ENCODE results near the gene PAMR1. TPM values are rescaled to one million over a fixed set of nuclear protein-coding genes. Genes with fewer than 3 reads are reported as not detected.

Gene PAMR1
- total and polyA plus RNA-seq, 2 donors (not counting 1 experiment from before 2014, with no cell fraction given): 120 to 159 TPM

DNA sequence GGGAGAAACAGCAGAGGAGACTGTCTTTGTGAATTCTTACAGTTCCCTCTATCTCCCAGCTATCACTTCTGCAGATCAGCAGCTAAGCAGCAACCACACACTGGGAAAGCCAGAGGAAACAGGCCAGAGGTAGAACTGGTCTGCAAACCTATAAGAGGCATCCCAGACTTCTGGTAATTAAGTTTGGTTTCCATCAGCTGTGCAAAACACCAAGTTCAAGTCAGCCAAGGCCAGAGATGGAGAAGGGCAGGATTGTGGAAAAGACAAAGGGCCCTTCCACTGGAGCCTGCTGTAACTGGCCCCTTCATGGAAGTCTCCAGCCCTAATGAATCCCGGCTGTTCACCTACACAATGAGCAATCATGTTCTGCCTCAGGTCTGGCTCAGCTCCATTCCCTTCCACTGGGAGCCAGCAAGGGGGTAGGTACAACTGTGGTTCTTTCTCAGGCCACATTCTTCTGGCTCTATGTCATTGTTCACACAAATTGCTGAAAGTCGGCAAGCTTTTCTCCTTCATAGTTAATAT lies 4.6 kb upstream of the PAMR1 start:
- Histone ChIP-seq H3K9me3 (ENCODE audit: control insufficient read depth, insufficient read depth, low read depth, low read length) (no peaks in the 10 kb centered on the region), H3K4me3 (replicated peaks in 1 of 4; ENCODE audit: control extremely low read depth in 1 of 4, insufficient read depth in 1 of 4, low read depth in 3 of 4, low read length in 4 of 4) (no peak overlapping the region), H2AFZ (ENCODE audit: low read length) (no peak overlapping the region), H4K20me1 (ENCODE audit: control insufficient read depth, extremely low read depth, insufficient read depth, low read length) (no peaks in the 10 kb centered on the region), H3K9ac (ENCODE audit: insufficient read depth, low read length) (no peak overlapping the region), H3K4me2 (ENCODE audit: extremely low read depth, insufficient read depth, low read length) (peak overlapping the region; percentile 60), H3K27me3 (ENCODE audit: control insufficient read depth, insufficient read depth, low read length) (no peaks in the 10 kb centered on the region), H3K27ac (ENCODE audit: insufficient read depth, low read length) (peak overlapping the region; percentile 66), H3K36me3 (ENCODE audit: control insufficient read depth, insufficient read depth, low read length) (no peaks in the 10 kb centered on the region), H3K4me1 (ENCODE audit: control insufficient read depth, extremely low read depth, insufficient read depth, low read length) (peaks cover 24% of the 10 kb centered on the region), H3K79me2 (ENCODE audit: control insufficient read depth, insufficient read depth, low read length) (peaks cover 1% of the 10 kb centered on the region)
- TF ChIP-seq EZH2 (IDR thresholded peaks at IDR 0.05; ENCODE audit: low read length, missing control alignments) (no peak), CTCF (conservative IDR thresholded peaks at IDR 0.05 in 1 of 2, IDR thresholded peaks at IDR 0.05 in 1 of 2; ENCODE audit: low read depth in 1 of 2, low read length in 2 of 2) (no peak)
- DNase-seq (ENCODE audit: low read depth in 2 of 2): peak; percentile 86 to 99

DNA sequence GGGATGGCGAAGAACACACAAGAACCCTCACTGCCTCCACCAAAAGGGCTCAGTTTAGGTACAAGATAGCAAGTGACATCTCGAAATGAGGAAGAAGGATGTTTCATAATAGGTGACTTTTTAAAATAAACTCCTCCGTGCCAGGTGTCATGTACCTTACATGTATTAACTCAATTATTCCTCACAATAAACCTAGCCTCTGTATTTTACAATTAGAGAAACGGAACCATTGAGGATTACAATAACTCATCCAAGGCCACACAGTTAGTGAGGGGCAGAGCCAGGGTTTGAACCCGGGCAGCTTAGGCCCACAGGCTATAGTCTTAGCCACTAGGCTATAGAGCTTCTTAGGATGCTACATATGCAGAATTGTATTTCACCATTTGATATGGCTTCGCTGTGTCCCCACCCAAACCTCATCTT lies 965 bp upstream of the PAMR1 start:
- Histone ChIP-seq H3K4me2 (ENCODE audit: extremely low read depth, insufficient read depth, low read length) (peak overlapping the region; percentile 92), H3K27ac (ENCODE audit: insufficient read depth, low read length) (peak overlapping the region; percentile 70), H3K9ac (ENCODE audit: insufficient read depth, low read length) (no peak overlapping the region), H4K20me1 (ENCODE audit: control insufficient read depth, extremely low read depth, insufficient read depth, low read length) (no peaks in the 10 kb centered on the region), H3K4me3 (replicated peaks in 1 of 4; ENCODE audit: control extremely low read depth in 1 of 4, insufficient read depth in 1 of 4, low read depth in 3 of 4, low read length in 4 of 4) (peak overlapping the region; percentile 56 to 90 (median 74)), H3K36me3 (ENCODE audit: control insufficient read depth, insufficient read depth, low read length) (no peaks in the 10 kb centered on the region), H3K4me1 (ENCODE audit: control insufficient read depth, extremely low read depth, insufficient read depth, low read length) (peaks cover 31% of the 10 kb centered on the region), H3K79me2 (ENCODE audit: control insufficient read depth, insufficient read depth, low read length) (peaks cover 13% of the 10 kb centered on the region), H2AFZ (ENCODE audit: low read length) (peak overlapping the region; percentile 71), H3K9me3 (ENCODE audit: control insufficient read depth, insufficient read depth, low read depth, low read length) (no peaks in the 10 kb centered on the region), H3K27me3 (ENCODE audit: control insufficient read depth, insufficient read depth, low read length) (no peaks in the 10 kb centered on the region)
- TF ChIP-seq EZH2 (IDR thresholded peaks at IDR 0.05; ENCODE audit: low read length, missing control alignments) (no peak), CTCF (conservative IDR thresholded peaks at IDR 0.05 in 1 of 2, IDR thresholded peaks at IDR 0.05 in 1 of 2; ENCODE audit: low read depth in 1 of 2, low read length in 2 of 2) (no peak)
- peak; percentile 38 to 61 for DNase-seq (ENCODE audit: low read depth in 2 of 2)

DNA sequence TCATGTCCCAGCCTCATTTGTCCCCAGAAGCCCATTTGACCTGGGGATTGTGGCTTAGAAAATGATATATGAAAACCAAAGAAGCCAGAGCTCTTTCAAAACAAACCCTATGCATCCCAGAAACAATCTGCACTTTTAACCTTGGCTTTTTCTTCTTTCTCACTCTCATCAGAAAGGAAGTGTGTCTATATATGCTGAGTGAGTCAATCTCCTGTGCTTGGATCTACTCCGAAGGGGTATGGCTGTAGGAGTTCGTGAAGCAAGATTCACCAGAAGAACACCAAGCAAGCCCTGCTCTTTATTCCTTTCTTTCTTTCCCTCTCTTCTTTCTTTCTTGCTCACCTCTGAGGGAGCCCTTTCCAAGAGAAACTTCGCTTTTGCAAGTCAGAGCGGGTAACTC lies 636 bp downstream of the PAMR1 start:
- H4K20me1 ChIP-seq (ENCODE audit: control insufficient read depth, extremely low read depth, insufficient read depth, low read length): no peaks in the 10 kb centered on the region
- H3K27ac ChIP-seq (ENCODE audit: insufficient read depth, low read length): peak overlapping the region; percentile 70
- no peaks in the 10 kb centered on the region for H3K27me3 ChIP-seq (ENCODE audit: control insufficient read depth, insufficient read depth, low read length)
- H3K9ac ChIP-seq (ENCODE audit: insufficient read depth, low read length): peak overlapping the region; percentile 26
- H3K79me2 ChIP-seq (ENCODE audit: control insufficient read depth, insufficient read depth, low read length): peaks cover 14% of the 10 kb centered on the region
- H3K4me2 ChIP-seq (ENCODE audit: extremely low read depth, insufficient read depth, low read length): peak overlapping the region; percentile 92
- H3K9me3 ChIP-seq (ENCODE audit: control insufficient read depth, insufficient read depth, low read depth, low read length): no peaks in the 10 kb centered on the region
- TF ChIP-seq CTCF (conservative IDR thresholded peaks at IDR 0.05 in 1 of 2, IDR thresholded peaks at IDR 0.05 in 1 of 2; ENCODE audit: low read depth in 1 of 2, low read length in 2 of 2) (no peak), EZH2 (IDR thresholded peaks at IDR 0.05; ENCODE audit: low read length, missing control alignments) (no peak)
- no peak overlapping the region for H2AFZ ChIP-seq (ENCODE audit: low read length)
- H3K36me3 ChIP-seq (ENCODE audit: control insufficient read depth, insufficient read depth, low read length): no peaks in the 10 kb centered on the region
- DNase-seq (ENCODE audit: low read depth in 2 of 2): peak; percentile 38 to 57
- H3K4me1 ChIP-seq (ENCODE audit: control insufficient read depth, extremely low read depth, insufficient read depth, low read length): peaks cover 21% of the 10 kb centered on the region
- H3K4me3 ChIP-seq (replicated peaks in 1 of 4; ENCODE audit: control extremely low read depth in 1 of 4, insufficient read depth in 1 of 4, low read depth in 3 of 4, low read length in 4 of 4): peak overlapping the region; percentile 56 to 90 (median 74)

All from fibroblast of lung (primary cell).